Activated T-helper 17 cell treated with anti-CD3 and anti-CD28 coated beads, Interleukin-2, amount 50 U/mL, for 72 hours (primary cell): ENCODE data around the gene MYO10. TPM values are rescaled to one million over a fixed set of nuclear protein-coding genes. Genes with fewer than 3 reads are reported as not detected.
"Not testable (repeated sequence)": the region's sequence is repeated elsewhere in the genome, so short reads cannot be mapped to it uniquely, and the experiment has no call there.

Source experiments
- ATAC-seq: fragments of 150-1000 bp; cut with Tn5 transposase; replicated peaks from 2 replicates; pipeline ENCODE4 v1.10.0; 2021; ENCODE audit warnings: mild to moderate bottlenecking, moderate library complexity
- H3K27ac Mint-ChIP-seq: one replicate; pipeline ENCODE4 v1.8.0; 2022; ENCODE audit warnings: mixed read lengths
- H3K27me3 Mint-ChIP-seq: one replicate; pipeline ENCODE4 v1.8.0; 2022; ENCODE audit warnings: mixed read lengths
- H3K36me3 Mint-ChIP-seq: one replicate; pipeline ENCODE4 v1.8.0; 2022; ENCODE audit warnings: low read depth, mild to moderate bottlenecking, mixed read lengths
- H3K4me1 Mint-ChIP-seq: one replicate; pipeline ENCODE4 v1.8.0; 2022; ENCODE audit warnings: mixed read lengths
- H3K4me3 Mint-ChIP-seq: one replicate; pipeline ENCODE4 v1.8.0; 2022; ENCODE audit warnings: mild to moderate bottlenecking, mixed read lengths
- H3K9me3 Mint-ChIP-seq: one replicate; pipeline ENCODE4 v1.8.0; 2022; ENCODE audit warnings: mixed read lengths
- total RNA-seq, 2 donors: library from RNA; stranded (reverse); gene quantifications; one replicate each; pipeline ENCODE4 v1.2.3, GENCODE V29; 2022

Gene MYO10
- total RNA-seq, 2 donors from 2014 or later, result 0.34 to 0.80 TPM

GRCh38 chr5:16777432-16777831, 158.7 kb downstream of the MYO10 start:
- no peaks in the 10 kb centered on the region for H3K9me3 Mint-ChIP-seq
- H3K4me3 Mint-ChIP-seq, result no peak overlapping the region
- H3K27me3 Mint-ChIP-seq, result peaks cover 9% of the 10 kb centered on the region
- H3K36me3 Mint-ChIP-seq, result no peaks in the 10 kb centered on the region
- no peak overlapping the region for H3K27ac Mint-ChIP-seq
- no peaks in the 10 kb centered on the region for H3K4me1 Mint-ChIP-seq
- ATAC-seq, result no peak

GRCh38 chr5:16776611-16777251, 159.4 kb downstream of the MYO10 start:
- Mint-ChIP-seq H3K27me3 (peaks cover 8% of the 10 kb centered on the region), H3K36me3 (no peaks in the 10 kb centered on the region), H3K9me3 (no peaks in the 10 kb centered on the region), H3K4me3 (no peak overlapping the region), H3K4me1 (no peaks in the 10 kb centered on the region), H3K27ac (no peak overlapping the region)
- peak; percentile 52 for ATAC-seq

GRCh38 chr5:16774806-16775205, 161.3 kb downstream of the MYO10 start:
- H3K9me3 Mint-ChIP-seq, result no peaks in the 10 kb centered on the region
- H3K4me3 Mint-ChIP-seq, result no peak overlapping the region
- ATAC-seq, result no peak
- no peaks in the 10 kb centered on the region for H3K4me1 Mint-ChIP-seq
- no peaks in the 10 kb centered on the region for H3K27me3 Mint-ChIP-seq
- H3K36me3 Mint-ChIP-seq, result no peaks in the 10 kb centered on the region
- no peak overlapping the region for H3K27ac Mint-ChIP-seq

GRCh38 chr5:16773991-16774390, 162.1 kb downstream of the MYO10 start:
- H3K27me3 Mint-ChIP-seq, result no peaks in the 10 kb centered on the region
- no peak overlapping the region for H3K4me3 Mint-ChIP-seq
- no peak overlapping the region for H3K27ac Mint-ChIP-seq
- no peaks in the 10 kb centered on the region for H3K36me3 Mint-ChIP-seq
- H3K4me1 Mint-ChIP-seq, result no peaks in the 10 kb centered on the region
- ATAC-seq, result no peak
- no peaks in the 10 kb centered on the region for H3K9me3 Mint-ChIP-seq

GRCh38 chr5:16772556-16772955, 163.5 kb downstream of the MYO10 start:
- Mint-ChIP-seq H3K27ac (no peak overlapping the region), H3K4me3 (no peak overlapping the region), H3K4me1 (no peaks in the 10 kb centered on the region), H3K27me3 (no peaks in the 10 kb centered on the region), H3K9me3 (no peaks in the 10 kb centered on the region), H3K36me3 (no peaks in the 10 kb centered on the region)
- no peak for ATAC-seq

- Mint-ChIP-seq H3K36me3 (no peaks in the 10 kb centered on the region), H3K4me1 (no peaks in the 10 kb centered on the region), H3K27me3 (no peaks in the 10 kb centered on the region), H3K4me3 (no peak overlapping the region), H3K9me3 (no peaks in the 10 kb centered on the region), H3K27ac (no peak overlapping the region)
- ATAC-seq, result no peak
These were observed 167.9 kb downstream of the MYO10 start for GRCh38 chr5:16768184-16768583.

GRCh38 chr5:16763211-16763610, 172.9 kb downstream of the MYO10 start:
- Mint-ChIP-seq H3K27me3 (no peaks in the 10 kb centered on the region), H3K36me3 (no peaks in the 10 kb centered on the region), H3K9me3 (no peaks in the 10 kb centered on the region), H3K4me3 (no peak overlapping the region), H3K27ac (no peak overlapping the region), H3K4me1 (no peaks in the 10 kb centered on the region)
- ATAC-seq, result no peak

GRCh38 chr5:16759147-16759773, 176.8 kb downstream of the MYO10 start:
- Mint-ChIP-seq H3K4me3 (no peak overlapping the region), H3K27ac (no peak overlapping the region), H3K27me3 (no peaks in the 10 kb centered on the region)

GRCh38 chr5:16757989-16758501, 178.0 kb downstream of the MYO10 start:
- Mint-ChIP-seq H3K4me3 (no peak overlapping the region), H3K9me3 (no peaks in the 10 kb centered on the region), H3K27me3 (no peaks in the 10 kb centered on the region), H3K4me1 (no peaks in the 10 kb centered on the region), H3K27ac (no peak overlapping the region), H3K36me3 (no peaks in the 10 kb centered on the region)
- ATAC-seq, result no peak

More at GRCh38 chr5:16759147-16759773, 176.8 kb downstream of the MYO10 start:
- no peak for ATAC-seq
- Mint-ChIP-seq H3K4me1 (no peaks in the 10 kb centered on the region), H3K9me3 (no peaks in the 10 kb centered on the region), H3K36me3 (no peaks in the 10 kb centered on the region)

- not testable (repeated sequence) for H3K36me3 Mint-ChIP-seq, H3K4me3 Mint-ChIP-seq, H3K27ac Mint-ChIP-seq, H3K9me3 Mint-ChIP-seq, H3K27me3 Mint-ChIP-seq, ATAC-seq, H3K4me1 Mint-ChIP-seq
These were observed 178.5 kb downstream of the MYO10 start for GRCh38 chr5:16757577-16757976.

GRCh38 chr5:16757146-16757545, 178.9 kb downstream of the MYO10 start:
- Mint-ChIP-seq H3K27me3 (no peaks in the 10 kb centered on the region), H3K9me3 (no peaks in the 10 kb centered on the region), H3K36me3 (no peaks in the 10 kb centered on the region), H3K4me1 (no peaks in the 10 kb centered on the region), H3K27ac (no peak overlapping the region), H3K4me3 (no peak overlapping the region)
- ATAC-seq, result no peak

- ATAC-seq, result no peak
- Mint-ChIP-seq H3K36me3 (no peaks in the 10 kb centered on the region), H3K27ac (no peak overlapping the region), H3K27me3 (no peaks in the 10 kb centered on the region), H3K4me1 (no peaks in the 10 kb centered on the region), H3K9me3 (no peaks in the 10 kb centered on the region), H3K4me3 (no peak overlapping the region)
These were observed 179.4 kb downstream of the MYO10 start for GRCh38 chr5:16756692-16757091.

GRCh38 chr5:16755641-16756040, 180.4 kb downstream of the MYO10 start:
- Mint-ChIP-seq H3K9me3 (no peaks in the 10 kb centered on the region), H3K27ac (no peak overlapping the region), H3K4me1 (no peaks in the 10 kb centered on the region), H3K36me3 (no peaks in the 10 kb centered on the region), H3K4me3 (no peak overlapping the region), H3K27me3 (no peaks in the 10 kb centered on the region)
- ATAC-seq, result no peak

GRCh38 chr5:16754601-16755000, 181.5 kb downstream of the MYO10 start:
- Mint-ChIP-seq H3K9me3 (no peaks in the 10 kb centered on the region), H3K4me1 (no peaks in the 10 kb centered on the region), H3K27me3 (no peaks in the 10 kb centered on the region), H3K36me3 (no peaks in the 10 kb centered on the region), H3K27ac (no peak overlapping the region), H3K4me3 (no peak overlapping the region)
- ATAC-seq, result no peak

- Mint-ChIP-seq H3K9me3 (no peaks in the 10 kb centered on the region), H3K36me3 (no peaks in the 10 kb centered on the region), H3K4me3 (no peak overlapping the region), H3K27ac (no peak overlapping the region), H3K4me1 (no peaks in the 10 kb centered on the region), H3K27me3 (no peaks in the 10 kb centered on the region)
- no peak for ATAC-seq
These were observed 182.0 kb downstream of the MYO10 start for GRCh38 chr5:16754086-16754485.
